ENCODE results near the gene CFAP46. TPM values are rescaled to one million over a fixed set of nuclear protein-coding genes. Genes with fewer than 3 reads are reported as not detected.

CFAP46 gene
- total and polyA plus RNA-seq, 2 experiments from 2014 or later, result 3.1 to 5.4 TPM

GRCh38 chr10:132945125-132945893, 2.9 kb upstream of the CFAP46 start:
- no peak overlapping the region for H3K4me2 ChIP-seq
- DNase-seq (ENCODE audit: low spot score) (no peak), ATAC-seq (no peak)
- no peak overlapping the region for H3K4me3 ChIP-seq
- H3K9me2 ChIP-seq (ENCODE audit: insufficient read depth), result no peaks in the 10 kb centered on the region
- no peak overlapping the region for H3K27ac ChIP-seq (ENCODE audit: low read depth)
- H3K4me3 Mint-ChIP-seq, result no peak overlapping the region
- no peak for TF ChIP-seq REST (IDR thresholded peaks at IDR 0.05; ENCODE audit: unreplicated experiment)
- TF ChIP-seq CTCF (conservative IDR thresholded peaks at IDR 0.05; ENCODE audit: low read depth in 2 of 2), result no peak
- TF ChIP-seq POLR2AphosphoS5 (IDR thresholded peaks at IDR 0.05; ENCODE audit: low read depth), result no peak
- no peak for TF ChIP-seq ZNF114 (CRISPR knock-in tag; IDR thresholded peaks at IDR 0.05)
- TF ChIP-seq ZNF462 (CRISPR knock-in tag; IDR thresholded peaks at IDR 0.05), result no peak
- TF ChIP-seq ZNF331 (CRISPR knock-in tag; IDR thresholded peaks at IDR 0.05; ENCODE audit: low read depth), result no peak
- no peak for TF ChIP-seq NANOG (IDR thresholded peaks at IDR 0.05; ENCODE audit: borderline replicate concordance)
- TF ChIP-seq ETS1 (IDR thresholded peaks at IDR 0.05), result no peak
- no peak for TF ChIP-seq JUNB (IDR thresholded peaks at IDR 0.05; ENCODE audit: unreplicated experiment)
- no peak for TF ChIP-seq EZH2phosphoT487 (IDR thresholded peaks at IDR 0.05; ENCODE audit: unreplicated experiment)
- no peak for TF ChIP-seq EZH2 (IDR thresholded peaks at IDR 0.05; ENCODE audit: low read depth, unreplicated experiment)
- TF ChIP-seq CREB1 (CRISPR knock-in tag; IDR thresholded peaks at IDR 0.05; ENCODE audit: low read depth), result no peak
- TF ChIP-seq STAT1 (IDR thresholded peaks at IDR 0.05; ENCODE audit: unreplicated experiment), result no peak
- H3K4me1 ChIP-seq (ENCODE audit: insufficient read depth), result peaks cover 6% of the 10 kb centered on the region; the same call in 1 of the 2 replicates
- no peaks in the 10 kb centered on the region; the same call in 2 of the 3 replicates for H3K36me3 Mint-ChIP-seq (ENCODE audit: low read depth)
- H3K9me3 Mint-ChIP-seq, result no peaks in the 10 kb centered on the region
- H3K27ac Mint-ChIP-seq, result no peak overlapping the region; the same call in 1 of the 2 replicates
- H3K36me3 ChIP-seq (ENCODE audit: insufficient read depth), result no peaks in the 10 kb centered on the region
- H3K4me1 Mint-ChIP-seq, result peaks cover 10% of the 10 kb centered on the region
- no peaks in the 10 kb centered on the region for H4K20me1 ChIP-seq (replicated peaks; ENCODE audit: insufficient read depth)
- H3K79me2 ChIP-seq (replicated peaks; ENCODE audit: insufficient read depth), result no peaks in the 10 kb centered on the region
- H3K27me3 ChIP-seq (ENCODE audit: insufficient read depth), result no peaks in the 10 kb centered on the region
- peaks cover 17% of the 10 kb centered on the region for H3K27me3 Mint-ChIP-seq (ENCODE audit: insufficient read depth, low read depth, poor library complexity)
- H3F3A ChIP-seq (replicated peaks; ENCODE audit: low read depth), result no peaks in the 10 kb centered on the region; the same call in 1 of the 2 replicates
- H2AFZ ChIP-seq, result no peak overlapping the region
